ENCODE results near the gene EP400. TPM values are rescaled to one million over a fixed set of nuclear protein-coding genes. Genes with fewer than 3 reads are reported as not detected.

EP400 gene
- total RNA-seq, 3 donors from 2014 or later, result 34.9 to 47.8 (median 40.7) TPM

DNA sequence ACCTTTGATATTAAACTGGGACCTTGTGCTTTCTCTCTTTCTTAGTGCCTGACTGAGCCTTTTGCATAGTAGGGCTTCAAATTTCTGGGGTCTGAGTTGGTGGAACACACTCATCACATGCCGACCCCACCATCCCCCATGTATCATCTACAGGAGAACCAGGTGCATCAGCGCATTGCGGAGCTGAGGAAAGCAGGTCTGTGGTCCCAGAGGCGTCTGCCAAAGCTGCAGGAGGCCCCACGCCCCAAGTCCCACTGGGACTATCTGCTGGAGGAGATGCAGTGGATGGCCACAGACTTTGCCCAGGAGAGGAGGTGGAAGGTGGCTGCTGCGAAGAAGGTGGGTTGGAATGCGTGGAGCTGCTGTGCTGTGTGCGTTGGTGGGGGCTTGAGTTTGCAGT, 37.8 kb downstream of the EP400 start:
- ATAC-seq, result no peak
- Histone ChIP-seq H3K36me3 (ENCODE audit: low read depth) (peaks cover 10% of the 10 kb centered on the region), H3K9me3 (no peaks in the 10 kb centered on the region), H3K4me3 (no peak overlapping the region), H3K4me1 (ENCODE audit: low read depth) (no peaks in the 10 kb centered on the region)
- intact Hi-C loops (cut with DNase I, micrococcal nuclease), result no loop called here
- no peak for TF ChIP-seq CTCF (IDR thresholded peaks at IDR 0.05)
- no peak for DNase-seq

GRCh38 chr12:131988054-131988796, 38.5 kb downstream of the EP400 start:
- intact Hi-C loops (cut with DNase I, micrococcal nuclease), result no loop called here
- no peak for TF ChIP-seq CTCF (IDR thresholded peaks at IDR 0.05)

DNA sequence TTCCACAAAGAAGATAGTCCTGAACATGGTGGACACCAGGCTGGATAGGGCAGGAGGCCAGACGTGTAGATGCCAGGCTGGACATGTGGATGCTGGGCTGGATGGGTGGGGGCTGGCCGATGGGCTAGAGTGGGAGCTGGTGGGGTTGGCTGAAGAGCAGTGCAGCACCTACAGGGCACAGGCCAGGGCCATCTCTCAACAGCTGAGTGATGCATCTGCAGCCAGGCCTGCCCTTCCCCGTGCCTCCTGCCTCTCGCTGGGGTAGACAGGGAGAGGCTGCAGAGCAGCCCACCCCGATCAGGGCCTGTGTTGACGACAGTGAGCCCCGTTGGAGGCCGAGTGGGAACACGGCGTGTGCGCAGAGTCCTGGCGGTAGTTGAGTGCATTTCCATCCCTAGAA, 39.3 kb downstream of the EP400 start:
- TF ChIP-seq CTCF (IDR thresholded peaks at IDR 0.05), result no peak

More at GRCh38 chr12:131988054-131988796, 38.5 kb downstream of the EP400 start:
- ATAC-seq (no peak), DNase-seq (no peak)
- peaks cover 10% of the 10 kb centered on the region for H3K36me3 ChIP-seq (ENCODE audit: low read depth)
- H3K9me3 ChIP-seq, result no peaks in the 10 kb centered on the region
- no peaks in the 10 kb centered on the region for H3K4me1 ChIP-seq (ENCODE audit: low read depth)
- H3K4me3 ChIP-seq, result no peak overlapping the region

DNA sequence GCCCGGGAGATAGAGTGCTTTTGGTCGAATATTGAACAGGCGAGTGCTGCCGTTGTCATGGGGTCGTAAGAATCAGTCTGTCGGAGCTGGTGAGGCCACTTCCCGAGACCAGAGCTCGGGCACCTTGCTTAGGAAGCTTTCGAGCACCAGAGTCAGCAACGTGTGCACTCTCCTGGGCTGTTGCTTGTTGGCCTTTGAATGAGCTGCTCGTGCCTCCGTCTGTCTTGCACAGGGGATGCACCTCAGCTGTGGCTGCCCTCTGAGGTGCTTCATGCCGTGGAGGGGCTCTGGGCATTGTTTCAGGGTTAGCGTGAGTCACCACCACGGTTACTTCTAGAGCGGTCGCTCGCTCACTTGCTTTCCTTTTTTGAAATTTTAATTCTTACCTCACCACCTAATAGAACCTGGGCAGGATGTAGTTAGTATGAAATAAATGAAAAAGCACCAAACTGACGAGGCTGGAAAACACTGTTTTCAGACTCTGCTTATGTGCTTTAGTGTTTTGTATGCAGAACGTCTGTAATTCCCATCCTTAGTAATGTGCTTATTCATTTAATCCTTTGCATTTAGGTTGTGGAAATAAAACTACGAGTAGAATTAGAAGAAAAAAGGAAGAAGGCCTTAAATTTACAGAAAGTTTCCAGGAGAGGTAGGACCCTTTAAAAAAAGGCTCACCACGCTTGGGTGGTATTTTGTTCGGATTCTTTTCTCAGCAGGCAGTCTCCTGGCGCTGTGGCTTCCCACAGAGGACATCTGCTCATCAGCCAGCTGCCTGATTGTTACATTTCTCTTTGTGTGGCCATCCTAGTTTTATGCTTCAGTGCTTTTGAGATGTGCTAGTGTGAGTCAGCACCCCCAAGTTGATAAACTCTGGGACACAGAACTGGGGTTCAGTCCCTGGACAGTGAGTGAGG, 40.6 kb downstream of the EP400 start:
- DNase-seq (no peak), ATAC-seq (no peak)
- H3K36me3 ChIP-seq (ENCODE audit: low read depth), result peaks cover 10% of the 10 kb centered on the region
- H3K4me3 ChIP-seq, result no peak overlapping the region
- TF ChIP-seq CTCF (IDR thresholded peaks at IDR 0.05), result no peak
- H3K4me1 ChIP-seq (ENCODE audit: low read depth), result no peaks in the 10 kb centered on the region
- intact Hi-C loops (cut with DNase I, micrococcal nuclease), result no loop called here
- H3K9me3 ChIP-seq, result no peaks in the 10 kb centered on the region

More for the DNA sequence above, 39.3 kb downstream of the EP400 start:
- Histone ChIP-seq H3K4me3 (no peak overlapping the region), H3K9me3 (no peaks in the 10 kb centered on the region), H3K36me3 (ENCODE audit: low read depth) (peaks cover 10% of the 10 kb centered on the region), H3K4me1 (ENCODE audit: low read depth) (no peaks in the 10 kb centered on the region)
- ATAC-seq, result no peak
- intact Hi-C loops (cut with DNase I, micrococcal nuclease), result no loop called here
- no peak for DNase-seq

DNA sequence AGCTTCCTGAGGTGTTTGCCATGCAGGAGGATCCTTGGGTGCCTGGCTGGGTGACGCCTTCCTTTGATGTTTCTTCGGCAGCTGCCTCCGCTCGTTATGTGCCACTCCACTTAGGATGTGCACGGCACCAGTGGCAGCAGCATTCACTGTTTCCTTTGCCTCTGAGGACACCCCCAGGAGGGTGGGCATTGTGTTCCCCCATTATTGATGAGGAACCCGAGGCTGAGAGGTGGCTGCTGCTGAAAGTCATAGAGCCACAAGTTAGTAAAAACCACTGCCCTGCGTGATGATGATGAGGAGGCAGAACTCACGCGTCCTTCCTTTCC, 41.2 kb downstream of the EP400 start:
- H3K36me3 ChIP-seq (ENCODE audit: low read depth), result peaks cover 10% of the 10 kb centered on the region
- ATAC-seq, result no peak
- no peaks in the 10 kb centered on the region for H3K4me1 ChIP-seq (ENCODE audit: low read depth)
- intact Hi-C loops (cut with DNase I, micrococcal nuclease), result no loop called here
- TF ChIP-seq CTCF (IDR thresholded peaks at IDR 0.05), result no peak
- no peak for DNase-seq
- no peak overlapping the region for H3K4me3 ChIP-seq
- no peaks in the 10 kb centered on the region for H3K9me3 ChIP-seq
